Cortex of kidney (tissue), 1 donor: ENCODE data around the gene TPD52L2.

Experiments
- DNase-seq: peaks from one replicate; lab custom pipeline; 2025; lab: John Stamatoyannopoulos, UW

TPD52L2 gene

DNA sequence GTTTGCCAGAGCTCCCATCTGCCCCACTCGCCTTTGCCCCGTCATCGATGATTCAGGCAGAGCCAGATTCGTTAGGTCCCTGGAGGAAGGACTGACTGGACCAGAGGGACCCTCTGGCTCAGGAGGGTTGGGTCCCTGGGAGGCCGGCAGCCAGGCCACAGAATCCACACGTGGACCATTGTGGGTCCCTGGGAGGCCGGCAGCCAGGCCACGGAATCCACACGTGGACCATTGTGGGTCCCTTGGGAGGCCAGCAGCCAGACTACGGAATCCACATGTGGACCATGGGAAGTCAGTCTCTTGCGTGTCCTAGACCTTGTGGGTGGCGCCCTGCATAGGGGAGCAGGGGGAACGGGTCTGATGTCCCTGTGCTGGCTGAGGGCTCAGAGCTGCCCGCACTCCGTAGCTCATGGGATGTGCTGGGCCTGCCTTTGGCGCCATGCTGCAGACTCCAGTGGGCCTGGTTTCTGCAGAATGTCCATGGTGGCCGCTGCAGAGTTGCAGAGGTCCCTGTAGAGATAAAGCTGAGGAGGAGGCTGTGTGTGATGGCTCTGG lies 67.6 kb downstream of the TPD52L2 start:
- DNase-seq, result no peak

DNA sequence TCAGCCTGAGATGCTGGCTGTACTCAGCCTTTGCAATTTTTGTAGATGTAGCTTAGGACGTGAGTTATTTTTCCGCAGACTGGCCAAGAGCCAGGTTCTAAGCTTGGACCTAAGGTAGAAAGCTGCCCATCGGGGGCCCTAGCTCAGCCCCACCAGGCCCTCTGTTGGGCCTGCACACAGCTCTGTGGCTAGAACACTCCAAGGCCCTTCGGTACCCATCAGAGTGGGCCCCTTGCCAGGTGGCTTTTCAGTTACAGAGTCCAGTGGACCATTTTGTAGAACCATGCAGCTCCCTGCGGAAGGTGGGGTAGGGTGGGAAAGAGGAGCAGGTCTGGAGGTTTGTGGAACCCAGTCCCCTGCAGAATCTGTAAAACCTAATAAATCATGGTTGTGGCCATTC lies 68.6 kb downstream of the TPD52L2 start:
- DNase-seq, result no peak

DNA sequence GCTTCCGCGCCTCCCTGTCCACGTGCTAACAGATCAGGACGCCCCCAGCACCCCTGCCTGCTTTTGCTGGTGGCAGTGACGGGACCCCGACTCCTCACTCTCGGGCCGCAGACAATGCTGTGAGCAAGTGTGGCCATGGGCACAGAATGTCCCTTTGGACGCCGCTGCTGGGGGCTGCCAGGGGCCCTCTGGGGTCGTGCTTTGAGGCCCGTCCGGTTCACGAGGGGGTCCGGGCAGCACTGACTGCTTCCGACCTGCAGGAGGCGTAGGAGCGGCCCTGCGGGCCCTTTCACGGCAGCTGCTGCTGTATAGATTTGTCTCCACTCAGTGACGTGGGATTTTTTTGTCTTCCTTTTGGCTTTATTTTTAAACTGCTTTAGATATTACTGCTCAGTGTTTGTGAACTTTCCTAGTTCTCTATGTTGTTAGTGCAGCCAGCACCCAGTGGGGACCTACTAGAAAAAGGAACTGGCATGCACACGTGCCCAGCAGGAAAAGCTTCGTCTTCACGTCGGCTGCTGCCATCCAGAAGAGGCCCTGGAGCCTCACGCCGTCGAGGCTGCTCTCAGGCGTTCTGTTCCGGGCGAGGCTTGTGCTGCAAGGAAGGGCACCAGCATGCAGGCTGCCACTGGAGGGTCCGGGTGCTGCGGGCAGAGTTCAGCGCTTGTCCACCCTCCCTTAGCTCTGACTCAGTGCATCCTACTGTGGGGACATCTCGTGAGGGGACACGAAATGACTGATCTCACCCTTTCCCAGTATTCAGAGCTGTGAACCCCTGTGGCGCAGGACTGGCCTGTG lies 69.4 kb downstream of the TPD52L2 start:
- no peak for DNase-seq

DNA sequence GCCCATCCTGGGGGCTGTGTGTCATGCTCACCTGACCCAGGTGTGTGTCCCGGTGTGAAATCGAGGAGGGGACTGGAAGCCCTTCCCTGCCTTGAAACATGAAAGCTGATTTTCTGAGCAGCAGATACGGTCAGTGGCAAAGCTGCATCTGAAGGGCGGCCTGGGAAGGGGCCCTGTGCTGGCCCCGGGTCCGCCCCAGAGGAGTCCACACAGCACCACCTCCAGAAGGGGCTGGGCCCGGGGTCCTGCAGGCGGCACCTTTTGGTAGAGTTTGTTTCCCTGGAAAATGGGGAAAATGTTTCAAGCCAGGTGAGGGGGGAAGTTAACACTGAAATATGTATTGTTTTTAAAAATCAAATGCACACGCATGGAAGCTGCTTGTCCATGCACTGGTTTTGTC lies 70.4 kb downstream of the TPD52L2 start:
- no peak for DNase-seq

DNA sequence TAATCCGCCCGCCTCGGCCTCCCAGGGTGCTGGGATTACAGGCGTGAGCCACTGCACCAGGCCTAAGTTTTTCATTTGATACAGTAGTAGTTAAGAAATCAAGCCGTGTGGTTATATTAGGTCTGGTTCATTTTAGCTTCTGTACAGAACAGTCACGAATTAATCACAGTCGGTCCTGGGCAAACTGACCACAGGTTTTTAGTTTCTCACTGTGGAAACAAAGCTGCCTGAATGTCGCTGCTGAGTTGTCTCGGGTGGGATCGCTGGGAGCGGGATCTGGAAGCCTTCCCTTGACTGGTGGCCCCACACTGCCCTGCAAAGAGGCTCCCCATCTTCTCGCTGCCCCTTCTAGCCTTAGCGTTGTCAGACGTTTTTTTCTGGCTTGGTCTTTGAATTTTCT lies 72.5 kb downstream of the TPD52L2 start:
- no peak for DNase-seq

DNA sequence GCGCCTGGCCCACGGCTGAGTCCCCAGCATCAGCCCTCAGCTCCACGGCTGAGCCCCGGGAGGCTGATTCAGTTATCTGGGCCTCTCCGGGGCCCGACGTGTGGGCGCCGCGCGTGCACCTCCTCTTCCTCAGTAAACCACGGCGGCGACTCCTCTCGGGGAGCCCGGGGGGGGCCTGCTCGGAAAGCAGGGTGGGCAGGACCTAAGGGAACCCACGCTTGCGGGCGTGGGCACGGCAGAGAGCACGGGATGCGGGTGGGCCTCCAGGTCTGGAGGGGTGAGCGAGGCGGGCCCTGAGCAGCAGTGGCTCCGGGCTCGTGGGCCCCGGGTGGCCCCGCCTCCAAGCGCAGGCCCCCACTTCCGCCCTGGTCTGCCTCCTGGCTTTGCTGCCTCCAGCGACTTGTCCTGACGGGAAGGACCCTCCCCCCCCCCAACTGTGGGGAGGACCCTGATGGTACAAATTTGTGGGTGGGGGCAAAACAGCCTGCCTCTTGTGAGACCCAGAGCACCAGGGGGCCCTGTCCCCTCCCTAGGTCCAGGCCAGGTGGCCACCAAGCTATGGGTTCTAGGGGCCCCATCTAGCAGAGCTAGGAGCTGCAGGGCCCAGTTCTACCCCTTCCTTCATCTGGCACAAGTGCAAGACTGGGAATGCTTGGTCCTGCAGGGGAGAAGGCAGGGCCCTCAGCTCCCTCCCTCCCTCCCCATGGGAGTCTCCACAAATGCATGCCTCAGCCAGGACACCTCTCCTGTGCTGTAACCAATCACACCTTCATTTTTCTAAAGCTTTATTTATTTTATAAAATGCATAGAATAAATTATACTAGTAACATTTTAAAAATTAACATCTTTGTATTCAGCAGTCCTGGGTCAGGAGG lies 74.2 kb downstream of the TPD52L2 start:
- no peak for DNase-seq

DNA sequence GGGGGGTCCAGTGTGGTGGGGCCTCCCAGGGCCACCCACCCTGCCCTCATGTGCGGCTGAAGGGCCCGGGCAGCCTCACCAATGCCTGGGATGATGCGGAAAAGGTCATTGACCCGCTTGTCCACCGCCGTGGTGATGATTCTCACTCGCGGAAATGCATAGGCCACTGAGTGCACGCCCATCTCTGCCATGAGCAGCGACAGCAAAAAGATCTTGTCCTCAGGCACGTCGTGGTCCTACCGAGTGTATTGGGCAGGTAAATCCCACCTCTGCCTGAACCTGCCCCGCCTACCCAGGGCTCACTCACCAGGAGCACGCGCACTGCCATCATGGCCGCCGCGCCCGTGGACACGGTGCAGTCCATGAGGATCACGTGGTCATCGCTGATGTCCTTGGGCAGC lies 75.0 kb downstream of the TPD52L2 start:
- DNase-seq, result no peak

DNA sequence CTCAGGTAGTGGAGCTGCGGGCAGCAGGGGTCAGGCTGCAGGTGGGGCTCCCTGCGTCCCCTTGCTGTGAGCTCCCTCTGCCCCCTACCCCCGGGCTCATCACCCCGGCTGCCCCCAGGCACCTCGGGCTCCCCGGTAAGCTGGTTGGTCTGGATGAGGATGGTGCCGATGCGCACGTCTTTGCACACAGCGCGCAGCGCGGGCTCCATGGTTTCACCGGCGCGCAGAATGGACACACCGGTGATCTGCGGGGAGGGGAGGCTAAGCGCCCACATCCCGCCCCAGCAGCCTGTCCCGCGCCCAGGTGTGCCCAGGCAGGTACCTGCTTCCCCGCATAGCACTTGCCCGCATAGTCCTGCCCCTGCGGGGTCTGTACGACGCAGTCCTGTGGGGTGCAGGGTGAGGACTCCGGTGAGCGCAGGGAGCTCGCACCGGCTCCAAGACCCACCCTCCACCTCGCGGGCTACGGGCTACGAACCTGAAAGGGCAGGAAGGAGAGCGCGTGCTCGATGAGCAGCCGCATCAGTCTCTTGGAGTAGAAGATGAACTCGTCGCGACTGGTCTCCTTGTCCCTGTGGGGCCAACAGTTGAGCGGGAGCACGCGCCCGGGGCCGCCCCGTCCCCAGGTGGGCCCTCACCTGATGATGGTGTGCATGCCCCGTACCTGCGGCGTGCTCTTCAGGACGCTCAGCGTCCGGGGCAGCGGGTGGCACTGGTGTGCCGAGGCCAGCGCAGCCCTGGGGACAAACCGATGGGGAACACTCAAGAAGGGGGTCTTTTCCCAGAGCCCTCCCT lies 75.6 kb downstream of the TPD52L2 start:
- DNase-seq, result no peak
